GM13976 (cell line): ENCODE data around the gene FOXRED2.

Experiments
- DNase-seq: peaks from one replicate; pipeline ENCODE4 v3.0.0; 2012; ENCODE audit warnings: low spot score
- in situ Hi-C: fragments of 300-500 bp; cut with MboI; formaldehyde crosslinking; loops from one replicate; pipeline ENCODE4 v1.12.0; 2022; ENCODE audit warnings: low sequenced_read_pairs, mixed read lengths, inconsistent platforms; ENCODE audit not compliant: unreplicated experiment
- TF ChIP-seq, protein P1 (sequence below): IDR thresholded peaks from 2 replicates; pipeline ENCODE4 v1.5.1; 2012; ENCODE audit warnings: borderline replicate concordance, mild to moderate bottlenecking; ENCODE audit not compliant: insufficient read depth; ENCODE audit errors: extremely low read depth, missing control alignments, control extremely low read depth

FOXRED2 gene

DNA sequence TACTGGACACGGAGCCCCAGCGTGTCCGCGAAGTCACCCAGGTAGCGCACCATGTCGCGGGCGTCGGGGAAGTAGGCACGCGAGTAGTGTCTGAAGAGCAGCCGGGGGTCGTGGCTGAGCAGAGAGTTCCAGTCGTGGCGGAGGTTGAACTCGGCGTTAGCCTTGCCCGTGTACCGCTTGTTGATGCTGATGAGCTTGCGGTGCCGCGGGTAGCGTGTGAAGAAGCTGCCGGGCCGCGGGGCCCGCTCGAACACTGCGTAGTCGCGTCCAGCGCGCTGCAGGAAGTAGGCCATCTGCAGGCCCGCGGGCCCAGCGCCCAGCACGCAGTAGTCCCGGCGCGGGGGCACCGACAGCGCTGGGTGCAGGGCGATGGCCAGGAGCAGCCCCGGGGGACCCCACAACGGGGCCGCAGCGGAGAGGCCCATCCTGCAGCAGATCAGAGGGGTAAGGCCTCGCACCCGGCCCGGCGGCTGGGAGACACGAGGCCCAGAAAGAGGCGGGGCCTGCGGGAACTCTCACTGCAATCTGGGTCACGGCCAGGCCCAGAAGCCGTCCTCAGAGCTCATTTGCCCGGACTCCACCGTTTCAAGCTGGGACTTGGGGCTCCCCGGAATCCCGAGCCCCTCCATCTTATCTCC lies 723 bp downstream of the FOXRED2 start:
- TF ChIP-seq, protein P1, sequence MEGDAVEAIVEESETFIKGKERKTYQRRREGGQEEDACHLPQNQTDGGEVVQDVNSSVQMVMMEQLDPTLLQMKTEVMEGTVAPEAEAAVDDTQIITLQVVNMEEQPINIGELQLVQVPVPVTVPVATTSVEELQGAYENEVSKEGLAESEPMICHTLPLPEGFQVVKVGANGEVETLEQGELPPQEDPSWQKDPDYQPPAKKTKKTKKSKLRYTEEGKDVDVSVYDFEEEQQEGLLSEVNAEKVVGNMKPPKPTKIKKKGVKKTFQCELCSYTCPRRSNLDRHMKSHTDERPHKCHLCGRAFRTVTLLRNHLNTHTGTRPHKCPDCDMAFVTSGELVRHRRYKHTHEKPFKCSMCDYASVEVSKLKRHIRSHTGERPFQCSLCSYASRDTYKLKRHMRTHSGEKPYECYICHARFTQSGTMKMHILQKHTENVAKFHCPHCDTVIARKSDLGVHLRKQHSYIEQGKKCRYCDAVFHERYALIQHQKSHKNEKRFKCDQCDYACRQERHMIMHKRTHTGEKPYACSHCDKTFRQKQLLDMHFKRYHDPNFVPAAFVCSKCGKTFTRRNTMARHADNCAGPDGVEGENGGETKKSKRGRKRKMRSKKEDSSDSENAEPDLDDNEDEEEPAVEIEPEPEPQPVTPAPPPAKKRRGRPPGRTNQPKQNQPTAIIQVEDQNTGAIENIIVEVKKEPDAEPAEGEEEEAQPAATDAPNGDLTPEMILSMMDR = no peak
- in situ Hi-C loops = no loop called here
- DNase-seq = no peak

DNA sequence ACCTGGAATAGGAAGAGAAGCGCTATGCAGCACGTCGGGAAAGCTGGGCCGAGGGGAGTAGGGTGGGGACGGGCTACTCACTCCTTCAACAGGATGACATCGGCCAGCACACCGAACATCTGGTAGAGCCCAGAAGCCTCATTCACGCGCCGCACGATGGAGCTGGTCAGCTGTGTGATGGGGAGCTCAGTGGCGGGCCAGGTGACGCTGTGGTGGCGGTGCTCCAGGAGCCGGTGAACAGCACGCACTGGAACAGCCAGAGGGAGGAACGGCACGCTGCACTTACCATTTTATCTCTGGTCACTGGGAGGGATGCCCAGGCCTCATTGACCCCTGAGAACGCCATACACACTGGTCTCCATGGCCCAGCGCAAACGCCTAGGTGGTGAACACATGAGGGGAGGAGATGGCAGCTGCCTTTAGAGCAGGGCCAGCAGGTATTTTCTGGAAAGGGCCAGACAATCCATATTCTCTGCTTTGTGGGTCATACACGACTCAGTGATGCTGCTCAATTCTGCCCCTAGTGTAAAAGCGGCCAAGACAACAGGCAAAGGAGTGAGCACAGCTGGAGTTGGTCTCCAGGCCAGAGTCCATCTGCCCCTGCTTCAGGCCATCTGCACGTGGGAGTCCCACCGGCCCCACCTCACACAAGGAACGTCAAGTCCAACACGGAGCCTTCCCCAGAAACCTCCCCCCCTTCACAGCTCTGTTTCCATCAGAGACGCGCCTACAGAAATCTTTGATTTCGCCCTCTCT lies 8.8 kb downstream of the FOXRED2 start:
- no peak for DNase-seq
- in situ Hi-C loops = no loop called here
- TF ChIP-seq, protein P1 = no peak

DNA sequence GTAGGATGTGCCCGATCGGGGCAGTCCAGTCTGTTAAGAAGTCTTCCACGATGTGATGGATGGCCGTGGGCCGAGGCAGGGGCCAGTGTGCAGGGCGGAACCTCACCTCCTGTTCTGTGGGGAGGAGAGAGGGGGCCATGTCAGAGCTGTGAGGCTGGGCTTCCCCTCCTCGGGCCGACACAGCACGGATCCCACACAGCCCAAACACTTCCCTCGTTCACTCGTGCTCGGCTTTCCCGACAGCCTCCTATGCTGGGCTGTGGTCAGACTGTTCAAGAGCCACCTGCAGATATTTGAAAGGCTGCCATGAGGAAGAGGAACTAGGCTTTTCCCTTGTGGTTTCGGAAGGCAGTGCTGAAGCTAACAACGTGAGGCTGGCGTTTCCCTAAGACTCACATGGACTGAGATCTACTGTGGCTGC lies 13.1 kb downstream of the FOXRED2 start:
- TF ChIP-seq, protein P1 = no peak
- peak; percentile 70 for DNase-seq
- in situ Hi-C loops = no loop called here

DNA sequence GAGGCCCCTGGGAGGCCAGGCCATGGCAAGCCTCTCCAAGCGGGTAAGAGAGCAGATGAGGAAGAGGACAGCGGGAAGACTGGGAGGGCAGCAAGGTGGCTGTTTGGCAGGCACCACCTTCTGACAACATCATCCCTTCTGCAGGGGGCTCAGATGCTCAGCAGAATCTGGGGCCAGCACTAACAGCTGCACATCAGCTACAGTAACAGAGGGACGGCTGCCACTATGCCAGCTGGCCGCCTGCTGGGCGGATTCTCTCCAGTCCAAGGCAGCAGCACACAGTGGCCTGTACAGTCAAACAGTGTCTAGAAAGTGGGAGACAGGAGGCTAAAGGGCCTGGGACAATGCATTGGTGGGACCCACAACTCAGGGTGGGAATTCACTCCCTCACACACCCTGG lies 14.7 kb downstream of the FOXRED2 start:
- DNase-seq = no peak
- TF ChIP-seq, protein P1 = no peak
- in situ Hi-C loops = no loop called here

DNA sequence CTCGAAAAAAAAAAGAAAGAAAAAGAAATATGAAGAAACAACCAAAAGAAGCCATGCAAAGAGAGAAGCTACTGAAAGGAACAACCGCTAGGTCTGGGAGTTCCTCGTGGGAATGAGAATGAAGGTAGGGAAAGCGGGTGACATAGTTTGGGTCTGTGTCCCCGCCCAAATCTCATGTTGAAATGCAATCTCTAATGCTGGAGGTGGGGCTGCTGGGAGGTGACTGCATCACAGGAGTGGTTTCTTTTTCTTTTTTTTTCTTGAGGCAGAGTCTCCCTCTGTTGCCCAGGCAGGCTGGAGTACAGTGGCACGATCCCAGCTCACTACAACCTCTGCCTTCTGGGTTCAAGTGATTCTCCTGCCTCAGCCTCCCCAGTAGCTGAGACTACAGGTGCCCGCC lies 15.7 kb downstream of the FOXRED2 start:
- in situ Hi-C loops = no loop called here
- TF ChIP-seq, protein P1 = no peak
- DNase-seq = no peak

DNA sequence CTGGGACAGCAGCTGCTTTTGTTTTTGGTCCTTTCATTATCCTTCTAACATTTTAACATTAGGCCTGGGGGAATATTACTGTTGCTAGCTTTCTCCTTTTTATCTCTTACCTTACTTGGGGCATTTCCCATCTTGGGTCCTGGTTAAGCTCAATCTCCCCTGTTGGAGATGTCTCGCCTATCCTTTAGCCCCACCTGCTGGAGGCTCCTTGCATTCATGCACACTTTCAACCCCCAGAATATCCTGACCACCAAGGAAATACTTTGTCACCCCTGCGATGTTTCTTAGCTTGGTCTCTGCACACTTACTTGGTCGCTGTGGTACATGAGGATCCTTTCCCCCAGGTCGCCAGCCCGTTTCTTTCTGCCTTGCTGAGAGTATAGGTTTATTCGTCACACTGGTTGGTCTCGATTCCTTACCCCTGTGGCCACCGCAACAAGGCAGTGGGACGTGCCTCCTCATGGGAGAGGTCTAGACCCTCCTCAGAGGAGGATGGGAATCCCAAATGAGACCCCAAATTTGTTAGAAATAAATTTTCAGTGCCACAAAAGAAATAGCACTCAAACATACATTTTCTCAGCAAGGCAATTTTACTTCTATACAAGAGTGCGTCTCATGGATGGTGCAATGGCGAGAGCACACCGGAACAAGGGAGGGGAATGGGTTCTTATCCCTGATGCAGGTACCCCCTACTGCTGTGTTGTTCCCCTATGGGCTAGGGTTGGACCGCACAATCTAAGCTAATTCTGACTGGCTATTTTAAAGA lies 20.0 kb downstream of the FOXRED2 start:
- in situ Hi-C loops = no loop called here
- TF ChIP-seq, protein P1 = no peak
- no peak for DNase-seq
